SK-N-SH (cell line): Measurements from ENCODE around the gene RRP15. TPM values are rescaled to one million over a fixed set of nuclear protein-coding genes. Genes with fewer than 3 reads are reported as not detected.

Source experiments
- CTCF ChIA-PET: fragments of 300-600, 350-600 bp; formaldehyde crosslinking; extraction: SDS; loops from one replicate; lab custom pipeline; 2021; lab: Yijun Ruan, JAX
- POLR2A ChIA-PET: fragments of 350-600 bp; sonication (Branson Sonifier 250); formaldehyde crosslinking; extraction: SDS; loops from one replicate; lab custom pipeline; 2020; ENCODE audit warnings: antibody characterized with exemption, inconsistent platforms; lab: Yijun Ruan, JAX
- DNase-seq: peaks from one replicate; pipeline ENCODE4 v3.0.0; 2012
- H2AFZ ChIP-seq: fragments of 200-600 bp; sonication (generic); 2 replicates; pipeline ENCODE4 v1.8.1; 2016; ENCODE audit warnings: antibody characterized with exemption, mild to moderate bottlenecking, low read depth
- H3F3A ChIP-seq: fragments of 200-600 bp; sonication (generic); replicated peaks from 2 replicates; pipeline ENCODE3; 2016; ENCODE audit warnings: antibody characterized with exemption, mild to moderate bottlenecking; ENCODE audit not compliant: insufficient read depth
- H3K27ac ChIP-seq, 2 experiments: fragments of 200-500 bp in 1 of 2; fragments of 200-600 bp in 1 of 2; sonication (Bioruptor generic) in 1 of 2; sonication (generic), shearing (Covaris generic) in 1 of 2; 2 replicates each; pipeline versions ENCODE4 v1.5.1 to v1.6.1; 2014 to 2016; ENCODE audit warnings: low read depth in 2 of 2, inconsistent platforms in 1 of 2, low read length in 1 of 2, mild to moderate bottlenecking in 1 of 2, mixed read lengths in 1 of 2
- H3K27me3 ChIP-seq: fragments of 200-600 bp; sonication (generic), shearing (Covaris generic); 2 replicates; pipeline ENCODE4 v1.6.1; 2016; ENCODE audit warnings: mixed run types; ENCODE audit not compliant: insufficient read depth
- H3K36me3 ChIP-seq, 2 experiments: fragments of 200-500 bp in 1 of 2; fragments of 200-600 bp in 1 of 2; sonication (Bioruptor generic) in 1 of 2; sonication (generic) in 1 of 2; replicated peaks in 1 of 2; 2 replicates each; pipeline versions ENCODE3 to v1.5.1; 2014 to 2016; ENCODE audit warnings: low read length in 1 of 2, mild to moderate bottlenecking in 1 of 2; ENCODE audit not compliant: insufficient read depth in 2 of 2, control insufficient read depth in 1 of 2
- H3K4me1 ChIP-seq, 2 experiments: fragments of 200-500 bp in 1 of 2; fragments of 200-600 bp in 1 of 2; sonication (Bioruptor generic) in 1 of 2; sonication (generic), shearing (Covaris generic) in 1 of 2; 2 replicates each; pipeline versions ENCODE4 v1.5.1 to v1.6.1; 2014 to 2016; ENCODE audit warnings: low read depth in 1 of 2, low read length in 1 of 2, mixed run types in 1 of 2; ENCODE audit not compliant: insufficient read depth in 2 of 2, control insufficient read depth in 1 of 2
- H3K4me2 ChIP-seq: fragments of 200-600 bp; sonication (generic), shearing (Covaris generic); 2 replicates; pipeline ENCODE4 v1.6.1; 2017; ENCODE audit warnings: mixed run types
- H3K4me3 ChIP-seq, 2 experiments: fragments of 200-500 bp in 1 of 2; fragments of 200-600 bp in 1 of 2; sonication (Bioruptor generic) in 1 of 2; sonication (generic), shearing (Covaris generic) in 1 of 2; 2 replicates each; pipeline versions ENCODE4 v1.5.1 to v1.8.1; 2014 to 2016; ENCODE audit warnings: low read depth in 2 of 2, inconsistent platforms in 1 of 2, low read length in 1 of 2, mild to moderate bottlenecking in 1 of 2, mixed read lengths in 1 of 2, moderate library complexity in 1 of 2
- H3K79me2 ChIP-seq: fragments of 200-600 bp; sonication (generic); 2 replicates; pipeline ENCODE4 v1.8.1; 2017; ENCODE audit warnings: mild to moderate bottlenecking; ENCODE audit not compliant: insufficient read depth
- H3K9ac ChIP-seq: fragments of 200-600 bp; sonication (generic); 2 replicates; pipeline ENCODE4 v1.6.1; 2017; ENCODE audit warnings: mixed run types
- H3K9me2 ChIP-seq: fragments of 200-600 bp; sonication (generic); 2 replicates; pipeline ENCODE4 v1.6.1; 2017; ENCODE audit warnings: mixed run types
- H3K9me3 ChIP-seq: fragments of 200-600 bp; sonication (generic); 2 replicates; pipeline ENCODE4 v1.6.1; 2017; ENCODE audit warnings: mixed run types, mild to moderate bottlenecking, moderate library complexity
- H4K20me1 ChIP-seq: fragments of 200-600 bp; sonication (generic); 2 replicates; pipeline ENCODE4 v1.6.1; 2017; ENCODE audit warnings: mild to moderate bottlenecking, mixed run types; ENCODE audit not compliant: insufficient read depth
- CHD2 ChIP-seq: fragments of 150-350 bp; IDR thresholded peaks from 2 replicates; pipeline ENCODE4 v1.6.1; 2018; ENCODE audit warnings: low read length; ENCODE audit not compliant: partially characterized antibody
- CTCF ChIP-seq: fragments of 200-600 bp; sonication (generic); IDR thresholded peaks from 2 replicates; pipeline ENCODE4 v1.6.1; 2017; ENCODE audit warnings: antibody characterized with exemption, mild to moderate bottlenecking, moderate library complexity
- EZH2phosphoT487 ChIP-seq: fragments of 200-600 bp; sonication (generic); IDR thresholded peaks from 2 replicates; pipeline ENCODE4 v1.6.1; 2017; ENCODE audit warnings: low read depth, mixed run types, mild to moderate bottlenecking, antibody characterized with exemption, moderate library complexity, borderline replicate concordance
- FOSL2 ChIP-seq: IDR thresholded peaks from 2 replicates; pipeline ENCODE4 v1.4.0; 2012; ENCODE audit warnings: low read depth, mild to moderate bottlenecking, moderate library complexity, borderline replicate concordance
- FOXJ3 ChIP-seq: sonication (generic); formaldehyde crosslinking; IDR thresholded peaks from 2 replicates; pipeline ENCODE4 v1.5.1; 2020; ENCODE audit warnings: mild to moderate bottlenecking, missing genetic modification reagents
- JUND ChIP-seq: IDR thresholded peaks from 2 replicates; pipeline ENCODE4 v1.4.0; 2012
- MEF2A ChIP-seq: IDR thresholded peaks from 2 replicates; pipeline ENCODE4 v1.4.0; 2012; ENCODE audit warnings: low read depth, borderline replicate concordance
- MXI1 ChIP-seq: IDR thresholded peaks from 2 replicates; pipeline ENCODE4 v1.6.1; 2012; ENCODE audit warnings: mild to moderate bottlenecking, low read depth, low read length, improper control_type of control experiment
- NRF1 ChIP-seq: IDR thresholded peaks from 2 replicates; pipeline ENCODE4 v1.6.1; 2012; ENCODE audit warnings: low read depth, mild to moderate bottlenecking, low read length
- POLR2AphosphoS5 ChIP-seq: IDR thresholded peaks from 2 replicates; pipeline ENCODE4 v1.6.1; 2012; ENCODE audit warnings: low read depth, low read length
- RCOR1 ChIP-seq: fragments of 150-350 bp; IDR thresholded peaks from 2 replicates; pipeline ENCODE4 v1.6.1; 2017; ENCODE audit warnings: antibody characterized with exemption, low read length
- SMC3 ChIP-seq: IDR thresholded peaks from 2 replicates; pipeline ENCODE4 v1.6.1; 2012; ENCODE audit warnings: low read depth, low read length, improper control_type of control experiment
- WGBS: methylation state at CpG from one replicate; pipeline ENCODE4 v1.1.6; 2017; ENCODE audit warnings: low lambda C conversion rate; 5-methylcytosine and 5-hydroxymethylcytosine counted together
- polyA plus RNA-seq, 3 experiments: library from polyadenylated mRNA; depleted of rRNA; stranded (reverse); fragments of >200 nt; gene quantifications; 2 replicates each; pipeline ENCODE4 v1.2.3, GENCODE V29; 2012
- TF ChIP-seq, protein P1 (sequence below): IDR thresholded peaks from 2 replicates; pipeline ENCODE4; 2012
- TF ChIP-seq, protein P2 (sequence below): fragments of 150-350 bp; IDR thresholded peaks from 2 replicates; pipeline ENCODE4 v1.6.1; 2017; ENCODE audit warnings: antibody characterized with exemption, low read length, low read depth, borderline replicate concordance
- TF ChIP-seq, protein P3 (sequence below): IDR thresholded peaks from 2 replicates; pipeline ENCODE4 v1.6.1; 2012; ENCODE audit warnings: mild to moderate bottlenecking, low read depth, low read length, moderate library complexity

RRP15 gene
- polyA plus RNA-seq, 1 of the 3 experiments (the other 2 are of a cell fraction) = 2.1 TPM

GRCh38 chr1:218362418-218363076 lies 77.5 kb downstream of the RRP15 start (continued):
- TF ChIP-seq CHD2 (no peak), EZH2phosphoT487 (no peak), POLR2AphosphoS5 (no peak), JUND (no peak)

- H3K27ac ChIP-seq = no peak overlapping the region
- H3K9me3 ChIP-seq = no peaks in the 10 kb centered on the region
- H3K4me1 ChIP-seq = peaks cover 2 to 4% of the 10 kb centered on the region in 2 experiments; a peak in 3 of 4 replicates
- DNase-seq = no peak
- no peaks in the 10 kb centered on the region for H4K20me1 ChIP-seq
- no peak overlapping the region for H3K4me2 ChIP-seq
- no peaks in the 10 kb centered on the region for H3K27me3 ChIP-seq
- no peak overlapping the region for H2AFZ ChIP-seq
- H3K36me3 ChIP-seq = no peaks in the 10 kb centered on the region
- no peak overlapping the region for H3K9ac ChIP-seq
- H3F3A ChIP-seq = no peaks in the 10 kb centered on the region
- POLR2A ChIA-PET = no interaction called here
- H3K9me2 ChIP-seq = no peaks in the 10 kb centered on the region
- H3K79me2 ChIP-seq = peaks cover 2% of the 10 kb centered on the region; the same call in 1 of the 2 replicates
- CTCF ChIA-PET = interaction anchor here (1.0 kb wide), 2 partner anchors 704 to 1449 kb away, joined by 4 read pairs; no protein-coding TSS in a partner anchor
- WGBS = 88% methylated on average over 1 of the region's 1 CpG
- H3K4me3 ChIP-seq = no peak overlapping the region
- TF ChIP-seq NRF1 (no peak), MEF2A (no peak), FOXJ3 (CRISPR knock-in tag) (no peak), JUND (no peak), MXI1 (no peak), RCOR1 (no peak), CTCF (no peak), SMC3 (no peak), FOSL2 (no peak)
- TF ChIP-seq, protein P1, sequence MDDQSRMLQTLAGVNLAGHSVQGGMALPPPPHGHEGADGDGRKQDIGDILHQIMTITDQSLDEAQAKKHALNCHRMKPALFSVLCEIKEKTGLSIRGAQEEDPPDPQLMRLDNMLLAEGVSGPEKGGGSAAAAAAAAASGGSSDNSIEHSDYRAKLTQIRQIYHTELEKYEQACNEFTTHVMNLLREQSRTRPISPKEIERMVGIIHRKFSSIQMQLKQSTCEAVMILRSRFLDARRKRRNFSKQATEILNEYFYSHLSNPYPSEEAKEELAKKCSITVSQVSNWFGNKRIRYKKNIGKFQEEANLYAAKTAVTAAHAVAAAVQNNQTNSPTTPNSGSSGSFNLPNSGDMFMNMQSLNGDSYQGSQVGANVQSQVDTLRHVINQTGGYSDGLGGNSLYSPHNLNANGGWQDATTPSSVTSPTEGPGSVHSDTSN = no peak
- TF ChIP-seq, protein P2, sequence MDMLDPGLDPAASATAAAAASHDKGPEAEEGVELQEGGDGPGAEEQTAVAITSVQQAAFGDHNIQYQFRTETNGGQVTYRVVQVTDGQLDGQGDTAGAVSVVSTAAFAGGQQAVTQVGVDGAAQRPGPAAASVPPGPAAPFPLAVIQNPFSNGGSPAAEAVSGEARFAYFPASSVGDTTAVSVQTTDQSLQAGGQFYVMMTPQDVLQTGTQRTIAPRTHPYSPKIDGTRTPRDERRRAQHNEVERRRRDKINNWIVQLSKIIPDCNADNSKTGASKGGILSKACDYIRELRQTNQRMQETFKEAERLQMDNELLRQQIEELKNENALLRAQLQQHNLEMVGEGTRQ = no peak
- TF ChIP-seq, protein P3, sequence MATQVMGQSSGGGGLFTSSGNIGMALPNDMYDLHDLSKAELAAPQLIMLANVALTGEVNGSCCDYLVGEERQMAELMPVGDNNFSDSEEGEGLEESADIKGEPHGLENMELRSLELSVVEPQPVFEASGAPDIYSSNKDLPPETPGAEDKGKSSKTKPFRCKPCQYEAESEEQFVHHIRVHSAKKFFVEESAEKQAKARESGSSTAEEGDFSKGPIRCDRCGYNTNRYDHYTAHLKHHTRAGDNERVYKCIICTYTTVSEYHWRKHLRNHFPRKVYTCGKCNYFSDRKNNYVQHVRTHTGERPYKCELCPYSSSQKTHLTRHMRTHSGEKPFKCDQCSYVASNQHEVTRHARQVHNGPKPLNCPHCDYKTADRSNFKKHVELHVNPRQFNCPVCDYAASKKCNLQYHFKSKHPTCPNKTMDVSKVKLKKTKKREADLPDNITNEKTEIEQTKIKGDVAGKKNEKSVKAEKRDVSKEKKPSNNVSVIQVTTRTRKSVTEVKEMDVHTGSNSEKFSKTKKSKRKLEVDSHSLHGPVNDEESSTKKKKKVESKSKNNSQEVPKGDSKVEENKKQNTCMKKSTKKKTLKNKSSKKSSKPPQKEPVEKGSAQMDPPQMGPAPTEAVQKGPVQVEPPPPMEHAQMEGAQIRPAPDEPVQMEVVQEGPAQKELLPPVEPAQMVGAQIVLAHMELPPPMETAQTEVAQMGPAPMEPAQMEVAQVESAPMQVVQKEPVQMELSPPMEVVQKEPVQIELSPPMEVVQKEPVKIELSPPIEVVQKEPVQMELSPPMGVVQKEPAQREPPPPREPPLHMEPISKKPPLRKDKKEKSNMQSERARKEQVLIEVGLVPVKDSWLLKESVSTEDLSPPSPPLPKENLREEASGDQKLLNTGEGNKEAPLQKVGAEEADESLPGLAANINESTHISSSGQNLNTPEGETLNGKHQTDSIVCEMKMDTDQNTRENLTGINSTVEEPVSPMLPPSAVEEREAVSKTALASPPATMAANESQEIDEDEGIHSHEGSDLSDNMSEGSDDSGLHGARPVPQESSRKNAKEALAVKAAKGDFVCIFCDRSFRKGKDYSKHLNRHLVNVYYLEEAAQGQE = no peak
Observed at GRCh38 chr1:218363141-218363540, 78.0 kb downstream of the RRP15 start.
